ENCODE measurements around the gene UGDH. TPM values are rescaled to one million over a fixed set of nuclear protein-coding genes. Genes with fewer than 3 reads are reported as not detected.

The UGDH gene
- polyA plus RNA-seq, 1 donor from 2014 or later, result 21.1 TPM

DNA sequence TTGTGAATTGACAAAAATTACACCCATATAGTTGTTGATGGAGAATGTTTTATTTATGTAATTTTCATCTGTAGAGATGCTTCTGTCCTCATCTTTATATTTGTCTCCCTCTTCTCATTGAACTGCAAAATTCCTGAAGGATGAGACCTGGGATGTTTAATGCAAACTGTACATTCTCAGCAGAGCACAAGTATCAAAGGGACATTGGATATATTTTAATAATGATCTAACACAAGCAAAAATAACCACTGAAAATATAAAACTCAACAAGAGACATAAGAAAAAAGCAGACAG lies 28.6 kb downstream of the UGDH start:
- Histone ChIP-seq H3K27me3 (ENCODE audit: insufficient read depth, low read depth, low read length) (no peaks in the 10 kb centered on the region), H3K4me3 (ENCODE audit: low read length) (no peak overlapping the region), H3K36me3 (ENCODE audit: insufficient read depth, low read length) (peaks cover 3% of the 10 kb centered on the region), H3K9ac (ENCODE audit: low read length) (no peak overlapping the region), H2AFZ (ENCODE audit: low read depth, low read length) (no peak overlapping the region), H3K4me2 (ENCODE audit: low read length) (no peak overlapping the region), H3K27ac (ENCODE audit: low read length) (no peak overlapping the region), H3K9me3 (ENCODE audit: low read length) (no peaks in the 10 kb centered on the region), H4K20me1 (ENCODE audit: insufficient read depth) (no peaks in the 10 kb centered on the region), H3K79me2 (replicated peaks; ENCODE audit: insufficient read depth, low read length) (no peaks in the 10 kb centered on the region), H3K9me2 (ENCODE audit: insufficient read depth, low read length) (no peaks in the 10 kb centered on the region), H3F3A (ENCODE audit: insufficient read depth, low read length, poor library complexity, severe bottlenecking) (no peaks in the 10 kb centered on the region)
- TF ChIP-seq, protein P1, sequence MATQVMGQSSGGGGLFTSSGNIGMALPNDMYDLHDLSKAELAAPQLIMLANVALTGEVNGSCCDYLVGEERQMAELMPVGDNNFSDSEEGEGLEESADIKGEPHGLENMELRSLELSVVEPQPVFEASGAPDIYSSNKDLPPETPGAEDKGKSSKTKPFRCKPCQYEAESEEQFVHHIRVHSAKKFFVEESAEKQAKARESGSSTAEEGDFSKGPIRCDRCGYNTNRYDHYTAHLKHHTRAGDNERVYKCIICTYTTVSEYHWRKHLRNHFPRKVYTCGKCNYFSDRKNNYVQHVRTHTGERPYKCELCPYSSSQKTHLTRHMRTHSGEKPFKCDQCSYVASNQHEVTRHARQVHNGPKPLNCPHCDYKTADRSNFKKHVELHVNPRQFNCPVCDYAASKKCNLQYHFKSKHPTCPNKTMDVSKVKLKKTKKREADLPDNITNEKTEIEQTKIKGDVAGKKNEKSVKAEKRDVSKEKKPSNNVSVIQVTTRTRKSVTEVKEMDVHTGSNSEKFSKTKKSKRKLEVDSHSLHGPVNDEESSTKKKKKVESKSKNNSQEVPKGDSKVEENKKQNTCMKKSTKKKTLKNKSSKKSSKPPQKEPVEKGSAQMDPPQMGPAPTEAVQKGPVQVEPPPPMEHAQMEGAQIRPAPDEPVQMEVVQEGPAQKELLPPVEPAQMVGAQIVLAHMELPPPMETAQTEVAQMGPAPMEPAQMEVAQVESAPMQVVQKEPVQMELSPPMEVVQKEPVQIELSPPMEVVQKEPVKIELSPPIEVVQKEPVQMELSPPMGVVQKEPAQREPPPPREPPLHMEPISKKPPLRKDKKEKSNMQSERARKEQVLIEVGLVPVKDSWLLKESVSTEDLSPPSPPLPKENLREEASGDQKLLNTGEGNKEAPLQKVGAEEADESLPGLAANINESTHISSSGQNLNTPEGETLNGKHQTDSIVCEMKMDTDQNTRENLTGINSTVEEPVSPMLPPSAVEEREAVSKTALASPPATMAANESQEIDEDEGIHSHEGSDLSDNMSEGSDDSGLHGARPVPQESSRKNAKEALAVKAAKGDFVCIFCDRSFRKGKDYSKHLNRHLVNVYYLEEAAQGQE (IDR thresholded peaks at IDR 0.05; ENCODE audit: borderline replicate concordance), result no peak
- no peak for TF ChIP-seq POLR2AphosphoS5 (IDR thresholded peaks at IDR 0.05)
- TF ChIP-seq TAF1 (IDR thresholded peaks at IDR 0.05; ENCODE audit: low read depth), result no peak
- no peak for TF ChIP-seq EZH2 (IDR thresholded peaks at IDR 0.05; ENCODE audit: borderline replicate concordance, insufficient read depth, low read length, poor library complexity, severe bottlenecking)
- TF ChIP-seq EP300 (conservative IDR thresholded peaks at IDR 0.05; ENCODE audit: poor library complexity, severe bottlenecking), result no peak
- no peak for TF ChIP-seq RAD21 (conservative IDR thresholded peaks at IDR 0.05)
- TF ChIP-seq, protein P2, sequence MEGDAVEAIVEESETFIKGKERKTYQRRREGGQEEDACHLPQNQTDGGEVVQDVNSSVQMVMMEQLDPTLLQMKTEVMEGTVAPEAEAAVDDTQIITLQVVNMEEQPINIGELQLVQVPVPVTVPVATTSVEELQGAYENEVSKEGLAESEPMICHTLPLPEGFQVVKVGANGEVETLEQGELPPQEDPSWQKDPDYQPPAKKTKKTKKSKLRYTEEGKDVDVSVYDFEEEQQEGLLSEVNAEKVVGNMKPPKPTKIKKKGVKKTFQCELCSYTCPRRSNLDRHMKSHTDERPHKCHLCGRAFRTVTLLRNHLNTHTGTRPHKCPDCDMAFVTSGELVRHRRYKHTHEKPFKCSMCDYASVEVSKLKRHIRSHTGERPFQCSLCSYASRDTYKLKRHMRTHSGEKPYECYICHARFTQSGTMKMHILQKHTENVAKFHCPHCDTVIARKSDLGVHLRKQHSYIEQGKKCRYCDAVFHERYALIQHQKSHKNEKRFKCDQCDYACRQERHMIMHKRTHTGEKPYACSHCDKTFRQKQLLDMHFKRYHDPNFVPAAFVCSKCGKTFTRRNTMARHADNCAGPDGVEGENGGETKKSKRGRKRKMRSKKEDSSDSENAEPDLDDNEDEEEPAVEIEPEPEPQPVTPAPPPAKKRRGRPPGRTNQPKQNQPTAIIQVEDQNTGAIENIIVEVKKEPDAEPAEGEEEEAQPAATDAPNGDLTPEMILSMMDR (IDR thresholded peaks at IDR 0.05; ENCODE audit: poor library complexity, severe bottlenecking), result no peak

DNA sequence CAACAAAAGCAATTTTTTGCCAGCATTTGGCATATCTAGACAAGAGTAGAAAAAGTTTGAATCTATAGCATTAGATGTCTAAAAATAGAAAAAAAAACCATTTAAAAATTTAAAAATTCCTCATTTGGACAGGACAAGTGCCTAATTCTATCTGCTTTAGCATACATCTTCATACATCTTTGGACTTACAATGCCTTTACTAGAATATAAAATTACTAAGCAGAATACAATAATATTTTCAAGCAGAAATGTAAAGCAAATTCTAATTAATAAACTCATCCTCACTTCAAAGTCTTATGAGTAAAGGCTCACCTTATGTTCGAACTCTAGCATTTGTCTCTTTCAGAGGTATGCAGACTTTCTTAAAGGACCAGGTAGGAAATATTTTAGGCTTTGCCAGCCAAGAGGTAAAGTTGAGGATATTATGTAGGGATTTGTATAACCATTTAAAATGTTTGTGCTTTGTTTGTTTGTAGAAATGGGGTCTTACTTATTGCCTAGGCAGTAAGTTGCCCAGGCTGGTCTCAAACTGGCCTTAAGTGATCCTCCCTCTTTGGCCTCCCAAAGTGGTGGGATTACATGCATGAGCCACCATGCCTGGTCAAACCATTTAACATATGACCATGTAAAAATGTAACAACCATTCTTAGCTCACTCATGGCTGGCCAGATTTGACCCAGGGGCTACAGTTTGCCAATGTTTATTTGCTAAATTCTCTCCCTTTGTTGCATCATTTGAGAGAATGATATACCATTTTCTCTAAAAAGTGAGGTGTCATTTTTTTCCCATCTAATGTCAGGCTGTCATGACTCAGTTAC lies 29.1 kb downstream of the UGDH start:
- H3K27ac ChIP-seq (ENCODE audit: low read length), result no peak overlapping the region
- no peaks in the 10 kb centered on the region for H3K9me3 ChIP-seq (ENCODE audit: low read length)
- TF ChIP-seq TAF1 (IDR thresholded peaks at IDR 0.05; ENCODE audit: low read depth), result no peak
- TF ChIP-seq RAD21 (conservative IDR thresholded peaks at IDR 0.05), result no peak
- no peak for TF ChIP-seq POLR2AphosphoS5 (IDR thresholded peaks at IDR 0.05)
- TF ChIP-seq, protein P2 (IDR thresholded peaks at IDR 0.05; ENCODE audit: poor library complexity, severe bottlenecking), result no peak
- TF ChIP-seq, protein P1 (IDR thresholded peaks at IDR 0.05; ENCODE audit: borderline replicate concordance), result no peak
- TF ChIP-seq EP300 (conservative IDR thresholded peaks at IDR 0.05; ENCODE audit: poor library complexity, severe bottlenecking), result no peak

More for the DNA sequence above, 29.1 kb downstream of the UGDH start:
- no peak overlapping the region for H3K9ac ChIP-seq (ENCODE audit: low read length)
- H4K20me1 ChIP-seq (ENCODE audit: insufficient read depth), result no peaks in the 10 kb centered on the region
- no peak overlapping the region for H2AFZ ChIP-seq (ENCODE audit: low read depth, low read length)
- H3K79me2 ChIP-seq (replicated peaks; ENCODE audit: insufficient read depth, low read length), result no peaks in the 10 kb centered on the region
- no peak overlapping the region for H3K4me3 ChIP-seq (ENCODE audit: low read length)
- no peaks in the 10 kb centered on the region for H3K9me2 ChIP-seq (ENCODE audit: insufficient read depth, low read length)
- no peak overlapping the region for H3K4me2 ChIP-seq (ENCODE audit: low read length)
- peaks cover 3% of the 10 kb centered on the region for H3K36me3 ChIP-seq (ENCODE audit: insufficient read depth, low read length)
- no peaks in the 10 kb centered on the region for H3F3A ChIP-seq (ENCODE audit: insufficient read depth, low read length, poor library complexity, severe bottlenecking)
- H3K27me3 ChIP-seq (ENCODE audit: insufficient read depth, low read depth, low read length), result no peaks in the 10 kb centered on the region

Data from neural cell (in vitro differentiated cells).